GM19043 (cell line): Measurements from ENCODE around the gene CSNK1G1.
"Not testable (repeated sequence)": the region's sequence is repeated elsewhere in the genome, so short reads cannot be mapped to it uniquely, and the experiment has no call there.

Source experiments
- ATAC-seq: cut with Tn5 transposase; IDR thresholded peaks from one replicate; pipeline ENCODE4 v1.9.1; 2021; ENCODE audit warnings: low read depth; ENCODE audit not compliant: unreplicated experiment

The CSNK1G1 gene

GRCh38 chr15:64289550-64289949 lies 66.4 kb downstream of the CSNK1G1 start:
- no peak for ATAC-seq

GRCh38 chr15:64288999-64289398 lies 67.0 kb downstream of the CSNK1G1 start:
- no peak for ATAC-seq

GRCh38 chr15:64288577-64288976 lies 67.4 kb downstream of the CSNK1G1 start:
- ATAC-seq: no peak

GRCh38 chr15:64287953-64288352 lies 68.0 kb downstream of the CSNK1G1 start:
- no peak for ATAC-seq

GRCh38 chr15:64286473-64286872 lies 69.5 kb downstream of the CSNK1G1 start:
- no peak for ATAC-seq

- no peak for ATAC-seq
Measured at GRCh38 chr15:64285871-64286270, 70.1 kb downstream of the CSNK1G1 start.

- ATAC-seq: no peak
Measured at GRCh38 chr15:64285150-64285549, 70.8 kb downstream of the CSNK1G1 start.

- no peak for ATAC-seq
Measured at GRCh38 chr15:64284042-64284441, 71.9 kb downstream of the CSNK1G1 start.

- ATAC-seq: no peak
Measured at GRCh38 chr15:64282701-64283100, 73.3 kb downstream of the CSNK1G1 start.

- ATAC-seq: no peak
Measured at GRCh38 chr15:64279131-64279530, 76.8 kb downstream of the CSNK1G1 start.

- ATAC-seq: no peak
Measured at GRCh38 chr15:64275934-64276333, 80.0 kb downstream of the CSNK1G1 start.

GRCh38 chr15:64274341-64274950 lies 81.5 kb downstream of the CSNK1G1 start:
- ATAC-seq: no peak

GRCh38 chr15:64267331-64267973 lies 88.5 kb downstream of the CSNK1G1 start:
- ATAC-seq: no peak

GRCh38 chr15:64265188-64265587 lies 90.8 kb downstream of the CSNK1G1 start:
- not testable (repeated sequence) for ATAC-seq

- no peak for ATAC-seq
Measured at GRCh38 chr15:64264502-64264901, 91.5 kb downstream of the CSNK1G1 start.

GRCh38 chr15:64263567-64263966 lies 92.4 kb downstream of the CSNK1G1 start:
- no peak for ATAC-seq

GRCh38 chr15:64256051-64256450 lies 99.9 kb downstream of the CSNK1G1 start:
- no peak for ATAC-seq

- ATAC-seq: no peak
Measured at GRCh38 chr15:64251658-64252057, 104.3 kb downstream of the CSNK1G1 start.

GRCh38 chr15:64251121-64251520 lies 104.9 kb downstream of the CSNK1G1 start:
- ATAC-seq: no peak

- no peak for ATAC-seq
Measured at GRCh38 chr15:64249883-64250575, 105.9 kb downstream of the CSNK1G1 start.

- no peak for ATAC-seq
Measured at GRCh38 chr15:64249406-64249805, 106.6 kb downstream of the CSNK1G1 start.
